Stomach smooth muscle (tissue), 2 donors: ENCODE measurements around the gene FNTB.

Source experiments
- H3K27ac ChIP-seq: one replicate; pipeline ENCODE4 v1.7.0; 2013; ENCODE audit warnings: mild to moderate bottlenecking, low read length, inconsistent platforms
- H3K27me3 ChIP-seq, 2 donors: one replicate each; pipeline ENCODE4 v1.7.0; 2013; ENCODE audit warnings: low read length in 2 of 2; ENCODE audit not compliant: insufficient read depth in 2 of 2, control insufficient read depth in 1 of 2
- H3K36me3 ChIP-seq, 2 donors: one replicate each; pipeline ENCODE4 v1.7.0; 2013; ENCODE audit warnings: low read length in 2 of 2; ENCODE audit not compliant: control insufficient read depth in 2 of 2, insufficient read depth in 2 of 2
- H3K4me1 ChIP-seq: one replicate; pipeline ENCODE4 v1.7.0; 2013; ENCODE audit warnings: low read length; ENCODE audit not compliant: control insufficient read depth, insufficient read depth
- H3K4me3 ChIP-seq, 2 donors: one replicate each; pipeline ENCODE4 v1.7.0; 2013; ENCODE audit warnings: low read length in 2 of 2
- H3K9ac ChIP-seq, 2 donors: one replicate each; pipeline ENCODE4 v1.7.0; 2013; ENCODE audit warnings: low read length in 2 of 2, mild to moderate bottlenecking in 1 of 2
- H3K9me3 ChIP-seq, 2 donors: one replicate each; pipeline ENCODE4 v1.7.0; 2013; ENCODE audit warnings: low read length in 2 of 2; ENCODE audit not compliant: control insufficient read depth in 2 of 2
- donor health status: healthy.
- donor health status: Pancreatic carcinoma.

FNTB gene

GRCh38 chr14:64968167-64968566 is 18.5 kb upstream of the FNTB start:
- Histone ChIP-seq H3K4me1 (peaks cover 9% of the 10 kb centered on the region), H3K27me3 (peaks cover 0 to 3% of the 10 kb centered on the region in 2 donors), H3K9me3 (no peaks in the 10 kb centered on the region), H3K4me3 (no peak overlapping the region), H3K36me3 (no peaks in the 10 kb centered on the region), H3K9ac (no peak overlapping the region), H3K27ac (no peak overlapping the region)

GRCh38 chr14:64968651-64969050 is 18.0 kb upstream of the FNTB start:
- peaks cover 0 to 3% of the 10 kb centered on the region in 2 donors for H3K27me3 ChIP-seq
- no peaks in the 10 kb centered on the region for H3K9me3 ChIP-seq
- H3K36me3 ChIP-seq, result no peaks in the 10 kb centered on the region
- H3K9ac ChIP-seq, result no peak overlapping the region
- no peak overlapping the region for H3K4me3 ChIP-seq
- no peak overlapping the region for H3K27ac ChIP-seq
- peaks cover 9% of the 10 kb centered on the region for H3K4me1 ChIP-seq

GRCh38 chr14:64970041-64970440 is 16.7 kb upstream of the FNTB start:
- peaks cover 9% of the 10 kb centered on the region for H3K4me1 ChIP-seq
- H3K9ac ChIP-seq, result no peak overlapping the region
- H3K4me3 ChIP-seq, result no peak overlapping the region
- no peak overlapping the region for H3K27ac ChIP-seq
- no peaks in the 10 kb centered on the region for H3K36me3 ChIP-seq
- peaks cover 0 to 3% of the 10 kb centered on the region in 2 donors for H3K27me3 ChIP-seq
- no peaks in the 10 kb centered on the region for H3K9me3 ChIP-seq

GRCh38 chr14:64970776-64971477 is 15.8 kb upstream of the FNTB start:
- peaks cover 9% of the 10 kb centered on the region for H3K4me1 ChIP-seq
- H3K9me3 ChIP-seq, result no peaks in the 10 kb centered on the region
- peaks cover 0 to 3% of the 10 kb centered on the region in 2 donors for H3K27me3 ChIP-seq
- peak overlapping the region; percentile 74 to 77 for H3K4me3 ChIP-seq
- no peaks in the 10 kb centered on the region for H3K36me3 ChIP-seq
- no peak overlapping the region for H3K27ac ChIP-seq
- H3K9ac ChIP-seq, result peak overlapping the region; percentile 69 to 77

- Histone ChIP-seq H3K27ac (no peak overlapping the region), H3K9me3 (no peaks in the 10 kb centered on the region)
These were observed 15.2 kb upstream of the FNTB start for GRCh38 chr14:64971491-64971942.

GRCh38 chr14:64971943-64972791 is 14.5 kb upstream of the FNTB start, which contains the start of gene RAB15:
RAB15 (minus strand) TSS chr14:64972336; CDS start chr14:64972076, 260 bp downstream.
- peaks cover 0 to 3% of the 10 kb centered on the region in 2 donors for H3K27me3 ChIP-seq
- peaks cover 9% of the 10 kb centered on the region for H3K4me1 ChIP-seq
- H3K9ac ChIP-seq, result peak within 1 kb of the TSS; percentile 69 to 77
- no peaks in the 10 kb centered on the region for H3K36me3 ChIP-seq
- peak within 1 kb of the TSS; percentile 74 to 77 for H3K4me3 ChIP-seq
- no peaks in the 10 kb centered on the region for H3K9me3 ChIP-seq
- no peak within 1 kb of the TSS for H3K27ac ChIP-seq

More at GRCh38 chr14:64971491-64971942, 15.2 kb upstream of the FNTB start:
- H3K4me3 ChIP-seq, result peak overlapping the region; percentile 74 to 77
- H3K27me3 ChIP-seq, result peaks cover 0 to 3% of the 10 kb centered on the region in 2 donors
- peak overlapping the region; percentile 69 to 77 for H3K9ac ChIP-seq
- no peaks in the 10 kb centered on the region for H3K36me3 ChIP-seq
- peaks cover 9% of the 10 kb centered on the region for H3K4me1 ChIP-seq

GRCh38 chr14:64973026-64973442 is 13.7 kb upstream of the FNTB start:
- Histone ChIP-seq H3K4me1 (peaks cover 9% of the 10 kb centered on the region), H3K27ac (no peak overlapping the region), H3K9ac (no peak overlapping the region), H3K4me3 (no peak overlapping the region), H3K36me3 (no peaks in the 10 kb centered on the region), H3K9me3 (no peaks in the 10 kb centered on the region), H3K27me3 (peaks cover 0 to 3% of the 10 kb centered on the region in 2 donors)

- no peak overlapping the region for H3K4me3 ChIP-seq
- H3K27me3 ChIP-seq, result peaks cover 0 to 3% of the 10 kb centered on the region in 2 donors
- H3K9me3 ChIP-seq, result no peaks in the 10 kb centered on the region
These were observed 12.9 kb upstream of the FNTB start for GRCh38 chr14:64973826-64974225.

GRCh38 chr14:64974563-64974962 is 12.1 kb upstream of the FNTB start:
- H3K9me3 ChIP-seq, result no peaks in the 10 kb centered on the region
- peaks cover 9% of the 10 kb centered on the region for H3K4me1 ChIP-seq

More at GRCh38 chr14:64973826-64974225, 12.9 kb upstream of the FNTB start:
- no peaks in the 10 kb centered on the region for H3K36me3 ChIP-seq
- H3K27ac ChIP-seq, result no peak overlapping the region
- H3K9ac ChIP-seq, result no peak overlapping the region
- H3K4me1 ChIP-seq, result peaks cover 9% of the 10 kb centered on the region

GRCh38 chr14:64979336-64980074 is 7.2 kb upstream of the FNTB start:
- no peak overlapping the region for H3K27ac ChIP-seq
- peaks cover 0 to 2% of the 10 kb centered on the region in 2 donors for H3K27me3 ChIP-seq
- H3K4me3 ChIP-seq, result no peak overlapping the region
- H3K9me3 ChIP-seq, result no peaks in the 10 kb centered on the region
- no peaks in the 10 kb centered on the region for H3K36me3 ChIP-seq
- no peak overlapping the region for H3K9ac ChIP-seq
- H3K4me1 ChIP-seq, result peaks cover 3% of the 10 kb centered on the region

More at GRCh38 chr14:64974563-64974962, 12.1 kb upstream of the FNTB start:
- Histone ChIP-seq H3K9ac (no peak overlapping the region), H3K36me3 (no peaks in the 10 kb centered on the region), H3K4me3 (no peak overlapping the region), H3K27me3 (peaks cover 0 to 3% of the 10 kb centered on the region in 2 donors), H3K27ac (no peak overlapping the region)
